GM21723 (cell line): Measurements from ENCODE around the gene MAST4.
"Not testable (repeated sequence)": the region's sequence is repeated elsewhere in the genome, so short reads cannot be mapped to it uniquely, and the experiment has no call there.

Experiments
- ATAC-seq: cut with Tn5 transposase; IDR thresholded peaks from one replicate; pipeline ENCODE4 v1.9.1; 2021; ENCODE audit warnings: mild to moderate bottlenecking, moderate library complexity; ENCODE audit not compliant: unreplicated experiment

Gene MAST4

DNA sequence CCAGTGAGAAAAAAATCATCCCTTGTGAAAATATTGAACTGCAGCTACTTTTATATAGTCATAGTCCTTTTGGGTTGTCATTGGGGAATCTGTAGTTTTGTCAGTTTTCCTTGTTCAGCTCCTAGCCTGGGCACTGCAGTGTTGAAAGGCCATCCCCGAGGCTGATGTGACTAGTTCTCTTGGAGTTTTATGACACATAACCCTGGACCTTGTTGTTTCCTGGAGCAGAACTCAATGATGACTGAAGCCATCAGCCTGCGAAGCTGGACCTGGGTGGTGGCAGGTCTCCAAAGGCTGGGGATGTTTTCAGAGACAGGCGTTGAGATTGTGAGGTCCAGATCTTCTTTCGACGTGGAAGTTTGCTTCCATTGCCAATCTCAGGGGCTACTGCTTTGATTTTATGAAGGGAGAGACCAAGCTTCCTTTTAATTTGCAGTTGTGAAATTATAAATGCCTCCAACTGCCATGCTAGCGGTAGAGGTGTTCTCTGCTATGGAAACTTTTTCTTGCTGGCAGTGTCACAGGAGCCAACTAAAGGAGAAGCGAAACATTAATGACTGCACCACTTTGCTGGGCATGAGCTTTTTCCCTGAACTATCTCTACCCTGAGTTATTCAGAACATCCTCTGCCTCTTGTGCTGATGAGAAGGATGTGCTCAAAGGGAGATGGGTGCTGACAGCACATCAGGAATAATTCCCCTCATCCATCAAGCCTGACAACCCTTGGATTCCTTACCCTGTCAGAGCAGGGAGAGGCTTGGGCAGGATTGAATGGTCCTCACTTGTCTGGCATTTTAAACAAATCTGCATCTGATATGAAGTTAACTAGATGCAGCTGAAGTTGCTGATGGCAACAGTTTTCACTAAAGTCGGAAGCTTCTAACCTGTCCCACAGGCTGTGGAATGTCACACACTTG, 209.6 kb downstream of the MAST4 start:
- ATAC-seq, result no peak

DNA sequence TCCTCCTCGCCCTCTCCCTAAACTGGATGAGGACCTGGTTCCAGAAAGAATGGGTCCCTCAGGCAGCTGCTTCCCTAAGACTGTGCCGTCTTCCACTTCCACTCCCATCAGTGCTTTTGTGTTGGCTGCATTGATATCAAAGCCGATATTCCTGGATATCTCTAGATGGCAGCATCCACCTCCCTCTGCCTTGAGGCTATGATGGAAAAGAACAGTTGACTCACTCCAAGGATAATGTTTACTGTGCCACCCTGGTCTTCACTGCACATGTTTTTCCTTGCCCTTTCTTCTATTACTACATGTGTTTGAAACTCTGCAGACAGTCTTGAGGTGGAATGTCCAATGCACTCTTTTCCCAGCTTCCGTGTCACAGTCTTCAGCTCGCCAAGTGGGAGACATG, 211.6 kb downstream of the MAST4 start:
- ATAC-seq, result no peak

DNA sequence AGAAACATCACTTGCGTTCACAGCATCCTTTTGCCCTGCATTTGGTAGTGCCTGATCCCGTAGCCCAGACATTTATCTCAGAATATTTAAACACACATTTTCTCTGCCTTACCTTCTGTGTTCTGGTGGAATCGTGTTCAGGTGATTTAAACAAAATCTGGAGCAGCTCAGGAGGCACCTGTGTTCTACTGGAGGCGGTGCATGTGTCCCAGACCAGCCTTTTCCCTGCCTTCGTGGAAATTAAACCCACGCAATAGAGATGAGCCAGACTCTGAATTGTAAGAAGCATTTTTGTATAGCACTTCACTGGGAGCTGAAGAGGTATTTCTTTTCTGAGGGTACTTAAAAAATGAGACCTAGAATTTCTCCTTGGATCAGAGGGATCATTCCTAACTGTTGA, 212.5 kb downstream of the MAST4 start:
- ATAC-seq, result no peak

DNA sequence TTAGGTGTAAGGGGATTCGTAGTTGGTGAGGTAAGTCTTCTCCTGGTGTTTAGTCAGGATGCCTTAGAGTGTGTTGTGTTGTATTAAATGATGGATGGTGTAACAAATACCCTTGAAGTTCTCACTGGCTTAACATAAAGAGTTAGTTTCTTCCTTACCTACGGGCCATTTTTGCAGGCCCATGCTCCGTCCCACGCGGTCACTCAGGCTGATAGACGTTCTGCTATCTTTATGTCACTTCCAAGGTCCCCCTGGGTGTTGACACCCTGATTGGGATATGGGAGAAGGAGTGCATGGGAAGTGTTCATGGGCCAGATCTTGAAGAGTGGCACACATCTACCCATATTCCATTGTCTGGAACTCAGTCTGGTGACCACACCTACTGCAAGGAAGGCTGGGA, 214.0 kb downstream of the MAST4 start:
- ATAC-seq, result no peak

- no peak for ATAC-seq
These were observed 214.7 kb downstream of the MAST4 start for GRCh38 chr5:66810848-66811261.

GRCh38 chr5:66812291-66812690, 216.1 kb downstream of the MAST4 start:
- ATAC-seq, result no peak

- ATAC-seq, result no peak
These were observed 217.1 kb downstream of the MAST4 start for GRCh38 chr5:66813306-66813705.

GRCh38 chr5:66814146-66814991, 218.2 kb downstream of the MAST4 start:
- peak; percentile 62 for ATAC-seq

GRCh38 chr5:66818304-66818934, 222.2 kb downstream of the MAST4 start:
- no peak for ATAC-seq

GRCh38 chr5:66818935-66819328, 222.7 kb downstream of the MAST4 start:
- no peak for ATAC-seq

DNA sequence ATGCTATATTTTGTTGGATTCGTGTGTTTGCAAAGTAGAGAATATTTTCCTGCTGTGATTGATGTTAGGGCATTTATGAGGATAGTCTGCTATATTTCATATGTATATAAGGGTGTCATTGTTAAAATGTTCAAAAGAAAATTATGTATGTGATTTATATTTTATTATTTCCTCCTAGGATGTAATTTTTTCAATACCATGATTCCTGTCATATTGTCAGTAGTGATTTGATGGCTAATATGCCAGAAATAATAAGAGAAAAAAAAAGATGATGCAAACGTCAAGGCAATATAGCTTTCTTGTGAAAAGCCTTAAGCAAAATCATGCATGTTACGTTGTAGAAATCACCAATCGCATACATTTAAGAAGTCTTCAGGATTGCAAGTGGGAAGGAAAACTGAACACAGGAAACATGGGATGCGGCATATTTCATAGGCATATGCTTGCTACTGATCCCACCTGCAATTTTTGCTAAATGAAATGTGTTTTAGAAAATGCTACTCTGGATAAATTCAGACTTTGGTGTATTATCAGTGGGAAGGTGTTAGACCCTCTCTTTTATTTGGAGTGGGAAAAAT, 224.5 kb downstream of the MAST4 start:
- ATAC-seq, result no peak

- no peak for ATAC-seq
These were observed 225.7 kb downstream of the MAST4 start for GRCh38 chr5:66821688-66822429.

- not testable (repeated sequence) for ATAC-seq
These were observed 226.7 kb downstream of the MAST4 start for GRCh38 chr5:66822906-66823305.

DNA sequence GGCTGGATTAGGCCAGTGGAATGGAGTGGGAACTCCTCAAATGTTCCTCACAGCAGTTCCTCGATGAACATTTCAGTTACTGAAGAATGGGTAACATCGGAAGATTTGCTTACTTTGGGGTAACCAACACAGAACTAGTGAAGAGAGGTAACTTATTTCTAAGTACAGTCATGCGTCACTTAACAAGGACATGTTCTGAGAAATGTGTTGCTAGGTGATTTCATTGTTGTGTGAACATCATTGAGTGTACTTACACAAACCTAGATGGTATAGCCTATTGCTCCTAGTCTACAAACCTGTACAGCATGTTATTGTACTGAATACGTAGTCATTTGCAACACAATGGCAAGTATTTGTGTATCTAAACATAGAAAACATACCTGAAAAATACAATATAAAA, 228.3 kb downstream of the MAST4 start:
- ATAC-seq, result no peak

DNA sequence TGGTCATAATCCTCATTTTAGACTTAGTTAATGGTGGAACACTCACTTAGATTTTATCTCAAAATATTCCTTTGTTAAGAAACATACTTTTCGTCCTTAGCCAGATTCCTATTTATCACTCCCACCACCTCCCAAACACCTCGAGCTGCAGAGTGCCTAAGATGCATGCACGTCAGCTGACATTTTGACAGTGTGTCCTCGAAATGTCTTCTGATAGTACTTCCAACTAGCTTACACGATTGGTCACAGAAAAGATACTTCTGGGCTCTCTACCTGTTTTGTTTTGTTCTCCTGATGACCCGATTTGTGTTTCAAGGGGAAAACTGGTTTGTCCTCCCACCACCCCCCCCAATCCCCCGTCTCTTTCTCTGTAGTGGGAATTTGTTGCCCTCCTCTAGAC, 230.1 kb downstream of the MAST4 start:
- ATAC-seq, result no peak

GRCh38 chr5:66826696-66827095, 230.5 kb downstream of the MAST4 start:
- no peak for ATAC-seq

GRCh38 chr5:66828046-66828547, 231.9 kb downstream of the MAST4 start:
- ATAC-seq, result peak; percentile 28

DNA sequence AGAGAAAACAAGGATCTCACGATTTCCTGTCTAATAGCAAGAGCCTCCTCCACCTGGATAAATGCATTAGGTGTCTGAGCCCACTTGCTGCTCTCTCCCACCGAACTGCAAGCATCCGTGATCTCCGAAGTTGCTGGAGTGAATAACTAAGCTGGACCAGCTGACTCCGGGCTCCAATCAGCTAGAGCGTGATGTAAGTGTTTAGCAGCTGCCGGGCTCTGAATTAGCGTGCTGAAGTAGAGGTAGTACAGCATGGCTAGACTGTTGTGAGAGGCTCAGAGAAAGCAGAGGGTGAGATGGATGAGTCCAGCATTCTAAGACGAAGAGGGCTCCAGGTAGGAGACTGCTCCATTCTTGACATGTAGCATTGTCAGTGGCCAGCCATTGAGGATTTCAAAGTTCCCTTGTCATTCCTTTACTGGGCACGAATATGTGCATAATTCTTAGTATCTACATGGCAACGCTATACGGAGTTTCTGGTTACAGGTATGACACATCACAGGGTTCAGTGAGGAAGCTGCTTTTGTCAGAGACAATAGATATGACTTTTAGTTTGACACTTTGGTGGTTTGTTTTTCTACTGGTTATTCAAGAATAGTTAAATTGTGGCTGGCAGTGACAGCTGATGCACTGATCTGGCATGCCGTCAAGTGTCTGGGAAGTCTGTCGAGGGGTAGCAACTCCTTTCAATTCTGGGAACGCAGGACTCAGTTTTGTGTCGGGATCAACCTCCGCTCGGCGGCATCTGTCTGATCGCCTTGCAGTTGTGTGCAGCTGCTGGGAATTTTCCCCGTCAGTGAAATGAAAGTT, 232.6 kb downstream of the MAST4 start:
- peak; percentile 73 for ATAC-seq

DNA sequence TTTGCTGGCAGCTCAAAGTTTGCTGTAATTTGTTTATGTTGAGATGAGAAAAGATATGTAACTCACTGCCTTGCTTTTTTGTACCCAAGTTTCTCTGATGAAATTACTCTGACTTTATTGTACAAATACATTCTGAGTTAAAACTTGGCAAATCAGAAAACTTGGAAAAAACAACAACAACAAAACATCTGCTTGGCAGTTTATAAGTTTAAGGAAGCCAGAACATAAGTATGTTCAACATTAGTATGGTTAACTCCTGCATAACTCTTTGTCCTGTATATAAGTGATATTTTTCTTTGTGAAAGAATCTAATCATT, 233.1 kb downstream of the MAST4 start:
- ATAC-seq, result no peak
